GM12891 (cell line): ENCODE data around the gene CRHR2.

Source experiments
- POLR2A ChIP-seq: IDR thresholded peaks from 2 replicates; pipeline ENCODE4 v1.6.1; 2011; ENCODE audit warnings: low read depth, low read length, control low read depth
- POLR2AphosphoS5 ChIP-seq: IDR thresholded peaks from 2 replicates; pipeline ENCODE4 v1.6.1; 2011; ENCODE audit warnings: low read depth, low read length, control low read depth
- TAF1 ChIP-seq: IDR thresholded peaks from 2 replicates; pipeline ENCODE4 v1.6.1; 2011; ENCODE audit warnings: low read depth, low read length, control low read depth

DNA sequence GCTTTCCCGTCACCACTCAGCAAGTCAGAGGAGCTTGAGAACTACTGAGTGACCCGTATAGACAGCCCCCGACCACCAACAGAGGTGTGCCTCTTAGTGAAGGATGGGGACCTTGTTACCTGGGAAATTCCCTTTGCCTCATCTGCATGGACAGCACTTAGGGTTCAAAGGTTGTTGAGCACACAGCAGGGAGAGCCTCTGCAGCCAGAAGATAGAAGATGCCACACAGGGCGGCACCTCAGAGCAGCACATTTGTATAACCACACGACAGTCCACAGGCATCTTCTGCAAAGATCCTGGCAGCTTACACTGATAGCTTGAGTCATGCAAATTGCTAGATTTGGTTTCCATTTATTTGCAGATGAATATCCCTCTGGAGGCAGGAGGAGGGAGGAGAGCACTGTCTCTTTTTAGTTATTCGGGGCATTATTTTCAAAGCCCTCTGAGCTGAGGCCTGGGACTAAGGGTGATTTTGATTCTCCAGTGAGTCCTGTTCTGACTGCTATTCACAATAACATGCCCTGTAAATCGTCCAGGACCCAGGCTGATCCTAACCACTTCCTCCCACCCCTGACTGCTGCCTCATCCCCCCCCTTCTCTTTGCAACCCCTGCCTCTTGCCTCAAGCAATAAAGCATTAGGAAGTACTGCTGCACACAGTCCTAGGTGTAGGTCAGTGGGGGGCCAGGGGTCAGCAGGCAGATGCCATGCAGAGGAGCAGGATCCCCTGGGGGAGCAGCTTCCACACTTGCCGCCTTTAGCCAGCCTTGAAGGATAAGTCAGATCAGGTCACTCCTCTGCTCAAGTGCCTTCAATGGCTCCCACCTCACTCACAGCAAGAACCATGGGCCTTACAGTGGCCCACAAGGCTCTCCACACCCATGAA, 45.0 kb upstream of the CRHR2 start:
- TF ChIP-seq POLR2A = no peak
- no peak for TF ChIP-seq POLR2AphosphoS5
- no peak for TF ChIP-seq TAF1
